Suppressor macrophage treated with lipopolysaccharide for 1 hour (primary cell): ENCODE data around the gene GABRR3.

Source experiments
- DNase-seq, 3 donors: peaks; one replicate each; pipeline ENCODE4 v3.0.0-alpha.2; 2020 to 2022

GABRR3 gene

DNA sequence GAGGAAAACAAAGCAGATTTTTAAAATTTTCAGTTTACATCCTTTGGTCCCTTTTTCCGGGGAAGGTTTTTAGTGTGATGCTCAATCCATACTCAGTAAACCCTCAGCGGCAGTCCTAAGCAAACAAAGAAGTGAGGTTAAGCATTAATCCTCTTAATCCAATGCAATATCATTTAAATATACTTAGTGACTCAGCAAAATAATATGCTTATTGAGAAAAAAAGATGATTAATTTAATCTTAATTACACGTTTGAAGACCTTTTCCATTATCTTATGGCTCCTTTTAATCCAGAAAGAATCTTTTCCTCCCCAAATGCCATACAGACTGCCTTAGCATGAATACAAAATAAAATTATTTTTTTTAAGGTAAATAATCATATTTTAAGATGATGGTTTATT, at the start of gene GABRR3:
GABRR3 (minus strand) TSS at position 108 of the 400 bp plus-strand sequence. CDS start 328 bp downstream, outside the sequence.
- DNase-seq: no peak

DNA sequence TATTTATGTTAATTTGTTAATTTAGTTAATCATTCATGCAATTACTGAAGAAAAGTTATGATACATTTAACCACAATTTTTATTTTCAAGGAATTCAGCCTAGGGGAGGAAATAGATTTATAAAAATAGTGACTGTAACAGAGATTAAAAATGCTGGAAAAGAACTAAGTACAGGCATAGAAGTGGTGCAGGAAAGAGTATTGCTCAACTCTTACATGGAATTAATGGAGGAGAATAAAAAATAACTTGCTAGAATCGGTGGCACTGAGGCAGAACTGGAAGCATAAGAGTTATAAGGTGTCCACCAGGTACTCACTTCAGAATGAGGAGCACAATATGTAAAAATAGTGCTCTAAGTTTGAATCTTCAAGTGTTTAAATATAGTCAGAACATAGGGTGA, 38.4 kb upstream of the GABRR3 start:
- DNase-seq: no peak

DNA sequence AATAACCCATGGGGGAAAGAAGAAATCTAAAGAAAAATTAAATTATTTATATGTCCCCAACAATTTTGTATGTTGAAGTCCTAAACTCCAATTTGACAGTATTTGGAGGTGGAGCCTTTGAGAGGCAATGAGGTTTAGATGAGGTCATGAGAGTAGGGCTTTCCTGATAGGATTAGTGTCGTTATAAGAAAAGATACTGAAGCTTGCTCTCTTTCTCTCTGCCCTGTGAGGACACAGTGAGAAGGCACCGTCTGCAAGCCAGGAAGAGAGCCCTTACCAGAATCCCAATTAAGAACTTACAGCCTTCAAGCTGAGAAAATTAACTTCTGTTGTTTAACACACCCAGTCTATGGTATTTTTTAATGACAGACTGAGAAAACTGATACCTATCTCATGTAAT, 35.7 kb upstream of the GABRR3 start:
- no peak for DNase-seq

DNA sequence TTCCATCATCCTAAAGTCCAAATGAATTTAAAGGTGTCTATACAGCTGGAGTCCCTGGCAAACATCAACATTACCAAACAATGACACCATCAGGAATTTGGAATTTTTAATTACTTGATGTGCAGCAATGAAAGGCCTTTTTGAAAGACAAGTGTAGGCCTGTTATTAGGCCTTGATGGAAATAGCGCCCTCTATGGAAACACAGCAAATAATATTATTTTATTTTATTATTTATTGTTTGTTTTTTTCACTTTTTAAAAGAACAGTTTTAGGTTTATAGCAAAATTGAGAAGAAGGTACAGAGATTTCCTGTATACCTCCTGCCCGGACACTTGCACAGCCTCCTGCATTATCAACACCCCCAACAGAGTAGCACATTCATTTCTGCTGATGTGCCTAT, 33.7 kb upstream of the GABRR3 start:
- DNase-seq: no peak

DNA sequence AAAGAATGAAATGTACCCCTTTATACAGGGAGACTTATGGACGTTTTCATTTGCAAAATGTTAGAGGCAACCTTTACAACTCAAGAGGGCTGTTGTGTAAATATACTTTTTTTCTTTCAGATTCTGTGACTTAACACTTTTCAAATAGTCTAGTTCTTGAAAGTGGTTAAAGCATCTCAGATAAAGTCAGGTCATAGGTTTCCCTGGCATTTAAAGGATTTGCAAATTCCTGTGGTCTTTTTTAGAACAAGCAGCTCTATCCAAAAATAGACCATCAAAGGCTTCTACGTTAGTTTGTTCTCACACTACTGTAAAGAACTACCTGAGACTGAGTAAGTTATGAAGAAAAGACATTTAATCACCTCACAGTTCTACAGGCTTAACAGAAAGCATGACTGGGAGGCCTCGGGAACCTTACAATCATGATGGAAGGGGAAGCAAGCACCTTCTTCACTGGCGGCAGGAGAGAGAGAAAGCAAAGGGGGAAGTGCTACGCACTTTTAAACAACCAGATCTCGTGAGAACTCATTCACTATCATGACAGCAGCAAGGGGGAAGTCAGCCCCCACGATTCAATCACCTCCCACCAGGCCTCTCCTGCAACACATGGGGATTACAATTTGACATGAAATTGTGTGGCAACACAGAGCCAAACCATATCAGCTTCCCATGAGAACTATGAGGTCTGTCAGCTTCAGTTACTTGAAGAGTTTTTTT, 23.3 kb upstream of the GABRR3 start:
- peak in 2 of 3 donors; percentile 7 to 16 for DNase-seq

DNA sequence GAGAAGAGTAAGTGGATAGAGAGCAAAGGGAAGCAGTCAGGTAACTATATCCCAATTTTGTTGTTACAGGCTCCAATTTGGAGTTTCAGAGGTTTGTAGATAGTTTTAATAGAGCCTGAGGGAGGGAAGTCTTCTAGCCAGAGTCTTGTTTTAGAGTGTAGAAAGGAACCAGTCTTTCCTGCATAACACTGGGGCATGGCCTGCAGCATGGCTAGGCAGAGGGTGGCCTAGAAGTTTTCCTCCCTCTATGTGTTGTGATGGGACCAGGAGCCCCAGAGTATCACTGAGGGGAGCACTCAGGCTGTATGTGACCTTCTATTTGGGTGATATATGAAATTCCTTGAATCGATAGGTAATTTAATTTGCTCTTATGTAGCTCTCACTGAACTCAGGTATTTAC, 22.5 kb upstream of the GABRR3 start:
- DNase-seq: no peak

DNA sequence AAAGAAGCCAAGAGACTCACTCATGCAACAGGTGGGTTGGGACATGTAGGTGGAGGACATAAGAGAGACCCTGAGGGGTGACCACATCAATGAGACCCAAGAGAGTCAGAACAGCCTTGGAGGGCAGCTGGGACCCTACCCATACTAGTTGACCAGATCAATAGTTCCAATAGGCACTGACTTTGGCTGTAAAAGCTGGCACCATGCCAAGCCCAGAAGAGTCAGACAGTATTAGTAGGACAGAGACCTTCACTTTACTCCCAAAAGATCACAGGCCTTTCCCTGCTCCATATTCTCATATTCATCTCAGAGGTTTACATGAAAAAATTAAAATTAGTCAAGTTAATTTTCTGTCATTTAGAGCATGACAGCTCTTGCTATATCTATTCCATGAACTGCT, 20.9 kb upstream of the GABRR3 start:
- DNase-seq: no peak

DNA sequence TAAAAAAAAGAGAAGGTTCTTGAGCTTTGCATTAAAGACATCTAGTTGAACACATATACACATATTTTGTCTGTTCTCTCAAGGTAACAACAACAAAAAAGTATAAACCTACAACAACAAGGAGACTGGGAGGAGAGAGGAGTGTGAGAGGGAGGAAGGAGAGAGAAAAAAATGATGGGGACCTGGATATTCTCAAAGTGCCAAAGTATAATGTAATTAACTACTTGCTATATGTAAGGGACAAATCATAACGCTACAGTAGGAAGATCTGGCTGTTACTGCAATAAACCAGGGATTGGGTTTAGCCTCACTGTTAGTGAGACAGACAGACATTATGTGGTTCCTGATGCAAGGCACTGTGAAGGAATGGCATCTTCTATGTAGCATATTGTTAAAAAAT, 14.2 kb upstream of the GABRR3 start:
- DNase-seq: no peak

DNA sequence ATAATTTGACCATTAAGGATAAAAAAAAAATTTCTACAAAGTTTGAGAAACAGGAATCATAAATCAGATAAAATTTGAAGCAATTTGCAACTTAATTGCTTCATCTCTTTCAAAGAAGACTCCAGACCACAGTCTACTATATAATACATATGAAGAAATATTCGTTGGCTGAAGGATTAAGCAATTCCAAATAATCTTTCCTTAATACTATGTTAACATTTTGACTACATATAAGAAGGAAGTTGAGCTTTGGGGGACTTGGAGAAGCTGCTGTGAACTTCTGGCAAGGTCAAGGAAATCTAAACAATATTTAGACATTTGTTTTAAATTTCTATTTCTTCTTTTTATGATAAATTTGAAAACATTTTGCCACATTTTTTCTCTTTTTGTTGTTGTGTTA, 13.5 kb upstream of the GABRR3 start:
- peak in 1 of 3 donors; percentile 17 for DNase-seq

DNA sequence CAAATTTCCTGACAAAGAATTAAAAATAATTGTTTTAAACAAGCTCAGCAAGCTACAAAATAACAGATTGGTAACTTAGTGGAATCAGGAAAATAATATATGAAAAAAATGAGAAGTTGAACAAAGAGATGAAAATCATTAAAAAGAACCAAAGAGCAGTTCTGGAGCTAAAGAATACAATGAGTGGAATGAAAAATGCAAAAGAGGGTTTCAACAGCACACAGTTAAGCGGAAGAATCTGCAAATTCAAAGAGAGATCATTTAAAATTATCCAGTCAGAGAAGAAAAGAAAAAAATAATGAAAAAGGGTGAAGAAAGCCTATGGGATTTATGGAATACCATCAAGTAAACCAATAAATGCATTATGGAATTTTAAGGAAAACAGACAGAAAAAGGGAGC, 6.2 kb upstream of the GABRR3 start:
- no peak for DNase-seq

DNA sequence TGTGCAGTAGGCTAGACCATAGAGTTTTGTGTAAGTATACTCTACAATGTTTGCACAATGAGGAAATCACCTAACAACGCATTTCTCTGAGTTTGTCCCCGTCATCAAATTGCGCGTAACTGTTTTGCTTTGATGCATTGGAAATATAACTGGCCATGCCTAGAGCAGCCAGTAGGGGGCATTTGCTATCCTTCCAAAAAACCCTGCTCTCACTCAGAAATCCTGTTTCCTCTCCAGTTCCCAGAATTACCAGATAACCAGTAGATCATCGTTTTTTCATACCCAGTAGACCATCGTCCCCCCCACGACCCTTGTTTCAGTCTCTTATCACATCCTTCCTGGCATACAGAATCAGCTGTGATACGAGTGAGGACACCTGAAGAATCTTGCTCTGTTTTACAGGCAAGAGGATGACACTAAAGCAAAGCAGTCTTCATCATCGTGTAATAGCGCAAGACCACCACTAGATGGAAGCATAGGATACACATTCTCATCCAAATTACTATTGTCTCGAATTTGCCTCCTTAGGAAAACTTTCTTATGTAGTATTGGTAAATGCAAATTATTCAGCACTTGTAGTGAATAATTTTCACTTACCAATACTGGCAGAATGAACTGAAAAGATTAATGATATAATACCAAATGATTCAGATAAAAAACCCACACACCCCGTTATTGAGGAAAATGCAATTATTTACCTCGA, 4.4 kb upstream of the GABRR3 start:
- DNase-seq: peak; percentile 80 to 86 (median 85)

DNA sequence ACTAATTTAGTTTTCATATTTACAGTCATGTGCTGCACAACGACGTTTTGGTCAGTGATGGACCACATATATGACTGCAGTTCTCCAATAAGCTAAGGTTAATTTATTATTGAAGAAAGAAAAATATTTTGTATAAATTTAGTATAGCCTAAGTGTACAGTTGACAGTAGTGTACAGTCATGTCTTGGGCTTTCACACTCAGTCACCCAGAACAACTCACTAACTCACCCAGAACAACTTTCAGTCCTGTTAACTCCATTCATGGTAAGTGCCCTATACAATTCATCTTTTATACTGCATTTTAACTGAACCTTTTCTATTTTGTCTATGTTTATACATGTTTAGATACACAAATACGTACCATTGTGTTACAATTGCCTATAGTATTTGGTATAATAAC, 3.8 kb upstream of the GABRR3 start:
- DNase-seq: no peak

DNA sequence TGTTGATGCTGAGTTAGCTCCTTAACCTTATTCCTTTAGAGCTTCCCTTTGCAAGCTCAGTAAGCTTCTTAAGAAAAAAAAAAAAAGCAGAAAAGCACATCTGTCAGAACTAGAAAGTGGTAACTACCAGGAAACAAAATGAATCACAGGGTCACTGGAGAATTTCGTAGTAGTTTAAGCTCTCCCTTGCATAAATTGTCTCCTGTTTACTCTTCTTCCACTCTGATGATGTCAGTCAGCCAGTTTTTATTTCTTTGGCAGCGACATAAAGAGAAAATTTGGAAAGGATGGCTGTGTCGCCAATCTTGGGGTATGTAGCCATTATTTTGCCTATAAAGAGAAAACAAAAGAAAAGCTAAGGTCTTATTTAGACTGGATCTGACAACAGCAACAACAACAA, 3.2 kb upstream of the GABRR3 start:
- no peak for DNase-seq

DNA sequence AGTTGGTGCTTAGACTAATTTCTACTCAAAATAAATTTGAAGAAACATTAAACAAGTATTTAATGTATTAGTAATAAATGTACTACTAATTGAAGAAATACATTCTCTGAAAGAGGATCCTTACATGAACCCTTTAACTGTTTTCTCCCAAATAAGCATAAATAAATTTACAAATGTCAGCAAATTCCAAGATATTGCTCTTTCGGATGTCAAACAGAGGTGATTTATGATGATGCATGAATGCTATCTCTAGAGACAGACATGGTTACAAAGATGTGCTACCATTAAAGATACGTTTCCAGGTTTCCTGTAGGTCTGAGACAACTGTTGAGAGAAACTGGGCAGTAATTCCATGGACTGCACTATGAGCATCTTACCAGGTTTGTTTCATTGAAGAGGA, 629 bp downstream of the GABRR3 start:
- no peak for DNase-seq

DNA sequence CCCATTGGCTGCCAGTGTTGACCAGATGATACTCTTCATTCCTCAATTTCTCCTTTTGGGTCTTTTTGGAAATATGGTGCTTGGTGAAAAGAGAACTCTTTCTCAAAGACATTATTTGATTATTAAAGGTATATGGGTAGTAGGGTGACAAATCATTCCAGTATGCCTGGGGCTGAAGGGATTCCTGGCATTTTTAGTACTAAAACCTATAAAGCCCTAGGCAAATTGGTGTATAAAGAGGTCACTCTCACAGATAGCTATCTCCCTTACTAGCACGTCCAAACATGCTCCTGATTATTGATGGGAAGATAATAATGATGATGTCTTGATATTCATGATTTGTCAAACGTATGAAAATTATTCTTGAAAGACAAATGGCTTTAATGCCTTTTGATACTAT, 1.1 kb downstream of the GABRR3 start:
- DNase-seq: no peak

DNA sequence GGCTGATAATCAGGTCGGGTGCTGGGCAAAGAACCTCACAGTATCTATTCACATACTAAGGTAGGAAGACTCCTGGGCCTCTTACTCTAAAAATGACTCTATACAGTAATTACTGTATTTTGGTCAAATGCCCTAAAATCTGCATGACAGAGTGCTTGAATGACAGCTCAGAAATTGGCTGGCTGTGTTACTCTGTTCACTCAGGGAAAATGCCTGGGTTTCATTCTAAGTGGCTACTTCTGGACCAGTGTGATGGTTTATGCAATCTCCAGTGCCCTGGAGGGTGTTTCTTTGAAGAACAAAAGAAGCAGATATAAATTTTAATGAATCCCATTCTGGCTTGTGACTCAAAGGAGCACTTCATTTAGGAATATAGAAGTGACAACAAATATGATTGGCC, 2.2 kb downstream of the GABRR3 start:
- DNase-seq: no peak

DNA sequence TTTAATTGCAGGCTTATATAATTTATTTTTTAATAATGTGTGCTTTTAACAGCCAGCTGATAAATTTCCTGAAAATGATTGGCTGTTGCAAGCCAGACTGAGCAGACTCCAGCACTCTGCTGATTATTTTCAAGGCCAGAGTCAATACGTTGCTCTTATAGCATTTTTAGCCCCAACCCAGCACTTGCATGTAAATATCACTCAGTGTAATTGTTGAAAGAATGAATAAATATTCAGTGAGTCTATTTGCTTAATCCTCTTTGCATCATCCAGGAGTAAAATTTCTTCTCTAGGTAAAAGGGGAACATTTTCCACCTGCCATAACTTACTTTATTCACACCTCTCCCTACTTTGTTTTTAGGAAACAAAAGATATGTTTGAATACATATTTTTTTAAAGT, 2.9 kb downstream of the GABRR3 start:
- no peak for DNase-seq

DNA sequence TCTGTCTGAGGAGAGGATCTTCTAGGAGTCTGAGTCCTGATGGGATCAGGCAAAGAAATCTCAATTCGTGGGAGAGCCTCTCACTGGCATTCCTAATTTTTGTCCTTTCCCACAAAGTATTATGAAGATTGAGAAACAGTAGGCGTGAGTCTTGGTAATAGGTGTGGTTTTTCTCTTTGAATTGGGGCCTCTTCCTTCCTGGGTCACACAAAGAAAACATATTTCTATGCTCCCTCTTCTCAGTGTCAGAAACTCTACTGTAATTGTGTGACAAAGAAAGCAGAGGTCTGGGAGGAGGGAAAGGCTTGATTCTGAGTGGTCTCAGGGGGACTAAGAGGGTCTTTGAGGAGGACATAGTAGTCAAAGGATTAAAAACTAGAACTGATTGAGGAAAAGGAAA, 6.0 kb downstream of the GABRR3 start:
- DNase-seq: no peak

DNA sequence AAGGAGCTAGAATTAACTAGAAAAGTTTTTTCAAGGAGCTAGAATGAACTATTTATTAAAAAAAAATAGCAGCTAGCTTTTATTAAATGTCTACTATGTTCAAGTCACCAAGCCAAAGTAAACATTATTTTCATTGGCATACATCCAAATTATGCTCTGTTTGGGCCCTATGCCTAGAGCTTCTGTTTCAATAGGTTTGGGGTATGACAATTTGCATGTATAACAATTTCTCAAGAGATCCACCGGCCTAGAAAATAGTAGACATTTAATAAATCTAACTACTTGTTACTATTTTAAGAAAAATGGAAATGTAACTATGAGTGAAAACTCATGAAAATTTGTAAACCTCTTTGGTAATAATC, 8.0 kb downstream of the GABRR3 start:
- no peak for DNase-seq

DNA sequence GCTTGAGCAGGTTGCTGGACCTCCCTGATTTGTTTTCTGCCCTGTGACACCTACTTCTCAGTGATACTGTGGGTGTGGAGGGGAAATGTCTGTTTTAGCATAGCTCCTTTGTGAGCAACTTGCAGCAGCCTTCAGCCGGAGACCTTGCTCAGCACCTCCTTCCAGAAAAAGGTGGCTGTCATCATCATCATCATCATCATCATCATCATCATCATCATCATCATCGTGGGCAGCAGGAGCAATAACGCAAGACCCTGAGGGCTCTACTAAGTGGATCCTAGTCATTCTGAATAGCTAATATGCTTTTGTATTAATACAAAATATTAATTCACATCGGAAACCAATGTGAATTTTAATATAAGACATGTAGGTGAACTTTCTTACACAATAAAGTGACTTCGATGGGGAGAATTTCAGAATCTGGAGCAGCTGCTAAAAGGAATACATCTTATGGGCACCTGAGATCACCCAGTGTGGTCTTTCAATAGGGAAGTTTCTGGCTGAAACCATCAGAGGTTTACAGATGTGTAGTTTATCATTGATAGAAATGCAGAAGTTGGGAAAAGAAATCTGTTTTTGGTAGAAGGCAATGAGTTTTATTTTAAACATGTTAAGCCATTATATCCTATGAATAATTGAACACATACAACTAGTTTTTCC, 8.6 kb downstream of the GABRR3 start:
- DNase-seq: no peak

DNA sequence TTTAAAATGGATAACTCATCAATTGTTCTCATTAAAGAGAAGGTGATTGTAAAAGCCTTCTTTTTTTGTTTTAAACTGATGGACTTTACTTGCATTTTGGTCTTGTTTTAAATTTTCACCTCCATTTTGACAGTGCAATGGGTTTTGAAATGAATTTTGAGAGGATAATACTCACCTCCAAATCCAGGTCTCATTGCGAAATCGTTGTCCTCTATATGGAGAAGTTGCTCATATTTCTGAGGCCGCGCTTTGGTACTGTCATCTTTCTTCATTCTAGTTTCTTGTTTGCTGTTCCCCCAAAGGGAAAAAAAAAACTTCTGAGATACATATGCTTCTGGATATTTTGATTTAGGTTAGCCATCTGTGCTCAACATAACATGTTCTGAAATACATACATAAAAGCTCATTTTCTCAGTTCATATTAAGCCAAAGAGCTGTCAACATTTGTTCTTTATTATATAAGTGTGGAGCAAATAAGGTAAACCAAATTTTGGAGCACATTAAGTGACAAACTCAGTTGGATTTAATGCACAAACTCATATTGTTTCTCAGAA, 9.6 kb downstream of the GABRR3 start:
- no peak for DNase-seq

DNA sequence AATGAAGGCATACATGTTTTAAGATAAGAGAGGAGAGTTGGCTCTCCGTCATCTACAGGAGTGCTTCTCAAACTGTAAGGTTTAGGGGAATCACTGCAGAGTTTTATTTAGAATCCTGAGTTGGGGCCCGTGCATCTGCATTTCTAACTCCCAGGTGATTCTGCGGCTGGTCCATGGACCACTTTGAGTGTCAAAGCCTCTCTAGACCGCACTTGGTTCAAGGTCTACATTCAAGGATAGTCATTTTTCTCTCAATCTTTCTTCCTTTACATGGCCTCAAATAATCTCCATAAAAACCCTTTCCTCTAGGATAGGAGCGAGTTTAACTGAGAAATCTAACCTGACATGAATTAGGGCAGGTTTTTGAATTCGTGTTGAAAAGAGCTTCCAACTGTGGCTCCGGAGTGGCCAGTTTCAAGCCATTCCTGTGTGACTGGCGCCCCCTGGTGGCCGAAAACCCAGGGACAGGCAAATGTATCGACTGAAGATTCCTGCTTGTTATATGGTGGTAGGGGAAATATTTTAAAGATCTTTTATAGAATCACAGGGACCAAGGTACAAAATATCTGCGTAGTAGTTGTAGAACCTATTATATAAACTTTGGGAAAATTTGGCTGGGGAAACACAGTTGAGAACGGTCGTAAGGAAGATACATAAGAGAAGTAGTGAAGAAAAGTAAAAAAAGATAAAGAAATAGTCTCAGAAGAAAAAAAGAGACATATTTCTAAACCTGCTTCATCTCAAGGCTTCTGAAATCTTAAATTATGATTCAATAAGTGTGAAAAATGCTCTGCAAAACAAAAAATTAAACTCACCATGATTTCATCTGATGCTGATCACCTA, 11.9 kb downstream of the GABRR3 start:
- DNase-seq: peak; percentile 83 to 92 (median 92)
